ENCODE measurements around the gene RASD2. TPM values are rescaled to one million over a fixed set of nuclear protein-coding genes. Genes with fewer than 3 reads are reported as not detected.

RASD2 gene
- total RNA-seq, 1 experiment from 2014 or later = 3.1 TPM

DNA sequence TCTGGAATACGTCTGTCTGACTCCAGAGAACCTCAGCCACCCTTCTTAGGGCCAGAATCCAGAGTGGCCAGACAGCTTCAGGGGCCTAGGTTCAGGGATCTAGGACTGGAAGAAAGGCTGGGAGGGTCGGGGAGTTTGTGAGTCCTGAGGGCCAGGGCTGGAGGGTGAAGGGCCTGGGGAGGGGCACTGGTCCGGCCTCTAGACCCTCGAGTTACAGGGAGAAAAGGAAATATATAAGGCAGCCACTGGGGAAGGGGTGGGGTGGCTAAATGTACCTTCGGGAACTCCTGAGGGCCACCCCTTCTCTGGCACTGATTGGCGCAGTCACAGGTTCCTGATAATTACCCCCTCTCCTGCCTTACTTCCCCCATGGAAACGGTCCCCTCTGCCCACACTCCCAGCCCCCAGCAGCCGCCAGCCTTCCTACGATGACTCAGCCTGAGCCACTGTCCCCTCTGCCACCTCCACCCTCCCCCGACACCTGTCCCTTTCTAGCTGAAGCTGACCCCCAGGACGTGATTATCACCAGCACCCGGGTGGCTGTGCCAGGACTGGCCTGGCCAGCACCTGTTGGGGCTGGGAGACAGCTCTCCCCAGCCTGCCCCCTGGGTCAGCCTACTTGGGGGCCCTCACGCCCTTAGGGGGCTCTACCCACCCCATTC, 50.1 kb downstream of the RASD2 start:
- DNase-seq (ENCODE audit: low spot score) (no peak), ATAC-seq (no peak)
- H3K27me3 Mint-ChIP-seq (ENCODE audit: low read depth) = no peaks in the 10 kb centered on the region; the same call in 1 of the 2 replicates
- H3K4me3 Mint-ChIP-seq = no peak overlapping the region
- no peak for TF ChIP-seq GABPB1 (CRISPR knock-in tag; IDR thresholded peaks at IDR 0.05)
- TF ChIP-seq TP53 (CRISPR knock-in tag; IDR thresholded peaks at IDR 0.05) = no peak
- no peak for TF ChIP-seq HMGA2 (CRISPR knock-in tag; IDR thresholded peaks at IDR 0.05)
- TF ChIP-seq PRRX2 (CRISPR knock-in tag; IDR thresholded peaks at IDR 0.05) = no peak
- TF ChIP-seq, protein P1, sequence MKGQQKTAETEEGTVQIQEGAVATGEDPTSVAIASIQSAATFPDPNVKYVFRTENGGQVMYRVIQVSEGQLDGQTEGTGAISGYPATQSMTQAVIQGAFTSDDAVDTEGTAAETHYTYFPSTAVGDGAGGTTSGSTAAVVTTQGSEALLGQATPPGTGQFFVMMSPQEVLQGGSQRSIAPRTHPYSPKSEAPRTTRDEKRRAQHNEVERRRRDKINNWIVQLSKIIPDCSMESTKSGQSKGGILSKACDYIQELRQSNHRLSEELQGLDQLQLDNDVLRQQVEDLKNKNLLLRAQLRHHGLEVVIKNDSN (CRISPR knock-in tag; IDR thresholded peaks at IDR 0.05) = no peak
- TF ChIP-seq NFE2L1 (CRISPR knock-in tag; IDR thresholded peaks at IDR 0.05) = no peak
- no peak for TF ChIP-seq NFYB (CRISPR knock-in tag; conservative IDR thresholded peaks at IDR 0.05; ENCODE audit: low read depth)
- no peak for TF ChIP-seq ATF1 (CRISPR knock-in tag; IDR thresholded peaks at IDR 0.05)
- TF ChIP-seq EMX1 (CRISPR knock-in tag; IDR thresholded peaks at IDR 0.05) = no peak
- TF ChIP-seq, protein P2, sequence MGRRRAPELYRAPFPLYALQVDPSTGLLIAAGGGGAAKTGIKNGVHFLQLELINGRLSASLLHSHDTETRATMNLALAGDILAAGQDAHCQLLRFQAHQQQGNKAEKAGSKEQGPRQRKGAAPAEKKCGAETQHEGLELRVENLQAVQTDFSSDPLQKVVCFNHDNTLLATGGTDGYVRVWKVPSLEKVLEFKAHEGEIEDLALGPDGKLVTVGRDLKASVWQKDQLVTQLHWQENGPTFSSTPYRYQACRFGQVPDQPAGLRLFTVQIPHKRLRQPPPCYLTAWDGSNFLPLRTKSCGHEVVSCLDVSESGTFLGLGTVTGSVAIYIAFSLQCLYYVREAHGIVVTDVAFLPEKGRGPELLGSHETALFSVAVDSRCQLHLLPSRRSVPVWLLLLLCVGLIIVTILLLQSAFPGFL (CRISPR knock-in tag; IDR thresholded peaks at IDR 0.05; ENCODE audit: borderline replicate concordance) = no peak
- no peak for TF ChIP-seq ZNF232 (CRISPR knock-in tag; IDR thresholded peaks at IDR 0.05)
- TF ChIP-seq CREM (CRISPR knock-in tag; IDR thresholded peaks at IDR 0.05) = no peak
- TF ChIP-seq, protein P3, sequence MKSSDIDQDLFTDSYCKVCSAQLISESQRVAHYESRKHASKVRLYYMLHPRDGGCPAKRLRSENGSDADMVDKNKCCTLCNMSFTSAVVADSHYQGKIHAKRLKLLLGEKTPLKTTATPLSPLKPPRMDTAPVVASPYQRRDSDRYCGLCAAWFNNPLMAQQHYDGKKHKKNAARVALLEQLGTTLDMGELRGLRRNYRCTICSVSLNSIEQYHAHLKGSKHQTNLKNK (CRISPR knock-in tag; IDR thresholded peaks at IDR 0.05) = no peak
- no peaks in the 10 kb centered on the region for H3K36me3 Mint-ChIP-seq
- peaks cover 15% of the 10 kb centered on the region for H3K4me1 Mint-ChIP-seq
- ChIA-PET CTCF (no interaction called here), POLR2A (interaction anchor here (0.6 kb wide), 1 partner anchor 1472 kb away, joined by 3 read pairs; no protein-coding TSS in a partner anchor)
- no peaks in the 10 kb centered on the region for H3K9me3 Mint-ChIP-seq
- H3K27ac Mint-ChIP-seq = no peak overlapping the region

DNA sequence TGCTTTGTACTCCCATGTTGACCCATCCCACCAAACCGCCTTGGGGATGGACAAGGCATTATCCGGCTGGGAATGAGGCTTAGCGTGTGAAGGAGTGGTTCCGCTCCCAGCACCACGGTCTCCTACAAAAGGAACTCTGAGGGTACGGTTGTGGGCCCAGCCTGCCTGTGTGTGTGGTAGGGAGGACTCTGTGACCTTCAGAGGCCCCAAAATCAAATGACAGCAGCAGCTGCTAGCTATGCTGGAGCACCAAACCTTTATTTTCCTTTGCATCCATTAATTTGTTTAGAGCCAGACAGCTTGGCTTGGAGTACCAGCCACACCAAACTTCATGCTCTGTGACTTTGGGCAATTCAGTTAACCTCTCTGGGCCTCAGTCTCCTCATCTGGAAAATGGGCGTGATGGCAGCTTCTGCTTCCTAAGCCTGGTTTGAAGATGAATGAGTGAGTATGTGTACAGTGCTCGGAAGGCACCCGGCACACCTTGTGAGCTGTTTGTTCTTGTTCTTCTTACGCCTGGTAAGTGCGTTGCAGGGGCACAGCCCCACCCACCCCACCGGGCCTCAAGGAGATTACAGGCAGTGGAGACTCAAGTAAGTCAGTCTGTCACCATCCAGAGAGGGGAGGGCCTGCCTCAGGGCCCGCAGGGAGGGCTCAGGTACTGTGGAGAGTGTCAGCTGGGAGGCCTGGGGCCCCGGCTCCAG, 51.2 kb downstream of the RASD2 start:
- Mint-ChIP-seq H3K27me3 (ENCODE audit: low read depth) (peaks cover 5% of the 10 kb centered on the region; the same call in 1 of the 2 replicates), H3K9me3 (no peaks in the 10 kb centered on the region), H3K36me3 (no peaks in the 10 kb centered on the region), H3K4me1 (peaks cover 15% of the 10 kb centered on the region), H3K4me3 (no peak overlapping the region), H3K27ac (no peak overlapping the region)
- DNase-seq (ENCODE audit: low spot score) = no peak
- peak; percentile 64; the same call in 1 of the 2 replicates for TF ChIP-seq ESRRA (CRISPR knock-in tag; IDR thresholded peaks at IDR 0.05; ENCODE audit: borderline replicate concordance)
- TF ChIP-seq ZNF512 (CRISPR knock-in tag; IDR thresholded peaks at IDR 0.05; ENCODE audit: borderline replicate concordance) = no peak
- ATAC-seq = no peak
- CTCF ChIA-PET = interaction anchor here (0.6 to 1.6 kb wide), 2 partner anchors 161 to 171 kb away, joined by 6 to 9 read pairs; no protein-coding TSS in a partner anchor
- POLR2A ChIA-PET = no interaction called here

GRCh38 chr22:35592418-35592967, 51.9 kb downstream of the RASD2 start:
- no peak overlapping the region for H3K4me3 Mint-ChIP-seq
- H3K9me3 Mint-ChIP-seq = no peaks in the 10 kb centered on the region
- DNase-seq (ENCODE audit: low spot score) = no peak
- H3K4me1 Mint-ChIP-seq = peaks cover 15% of the 10 kb centered on the region
- ChIA-PET CTCF (interaction anchor here (0.6 to 1.6 kb wide), 4 partner anchors 24 to 172 kb away, joined by 4 to 9 read pairs (median 6); partner anchors contain the start of gene MB), POLR2A (no interaction called here)
- no peaks in the 10 kb centered on the region for H3K36me3 Mint-ChIP-seq
- H3K27ac Mint-ChIP-seq = no peak overlapping the region
- ATAC-seq = peak; percentile 37; the same call in 1 of the 2 replicates
- peaks cover 5% of the 10 kb centered on the region; the same call in 1 of the 2 replicates for H3K27me3 Mint-ChIP-seq (ENCODE audit: low read depth)
- no peak for TF ChIP-seq SMAD4 (CRISPR knock-in tag; IDR thresholded peaks at IDR 0.05)
- TF ChIP-seq, protein P3 (CRISPR knock-in tag; IDR thresholded peaks at IDR 0.05) = no peak
